HG03280 (cell line): ENCODE data around the gene ODF4.
"Not testable (repeated sequence)": the region's sequence is repeated elsewhere in the genome, so short reads cannot be mapped to it uniquely, and the experiment has no call there.

Experiments
- ATAC-seq: cut with Tn5 transposase; IDR thresholded peaks from one replicate; pipeline ENCODE4 v1.9.1; 2021; ENCODE audit warnings: mild to moderate bottlenecking, moderate library complexity; ENCODE audit not compliant: unreplicated experiment

ODF4 gene

GRCh38 chr17:8324923-8325322 is 14.7 kb upstream of the ODF4 start:
- ATAC-seq = no peak

GRCh38 chr17:8326511-8327302 is 12.9 kb upstream of the ODF4 start:
- no peak for ATAC-seq

DNA sequence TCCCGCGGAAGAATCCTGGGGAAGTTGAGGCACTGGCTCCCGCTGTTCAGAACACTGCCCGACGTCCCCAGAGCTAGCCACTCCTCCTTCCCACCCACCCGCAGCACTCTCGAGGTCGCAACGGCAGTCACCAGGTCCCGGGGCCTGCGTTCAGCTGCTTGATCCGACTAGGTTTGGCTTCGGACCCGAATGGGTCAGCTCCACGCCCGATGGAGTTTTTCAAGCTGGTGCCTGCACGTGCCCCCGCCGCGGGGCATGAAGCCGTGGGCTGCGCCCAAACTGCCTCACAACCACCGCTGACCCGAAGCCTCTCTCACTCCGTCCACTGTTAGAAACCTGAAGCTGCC is 12.4 kb upstream of the ODF4 start:
- ATAC-seq = no peak

DNA sequence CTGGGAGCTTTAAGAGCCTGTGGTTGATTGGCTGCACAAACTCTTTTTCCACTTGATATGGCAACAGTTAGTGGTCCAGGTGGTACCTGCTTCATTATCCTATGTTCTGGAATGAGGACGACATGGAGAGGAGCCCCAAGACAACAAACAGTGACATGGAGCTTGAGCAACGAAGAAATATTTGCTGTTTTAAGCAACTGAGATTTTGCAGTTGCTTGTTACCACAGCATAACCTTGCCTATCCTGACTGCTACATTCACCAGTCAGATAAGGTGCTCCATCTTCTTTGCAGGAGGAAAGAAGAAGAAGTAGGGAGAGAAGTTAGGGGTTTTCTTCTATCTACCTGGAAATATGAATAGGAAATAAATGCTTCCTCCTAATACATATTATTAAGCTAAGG is 7.5 kb upstream of the ODF4 start:
- ATAC-seq = no peak

- ATAC-seq = no peak
These were observed 7.0 kb upstream of the ODF4 start for GRCh38 chr17:8332688-8333087.

DNA sequence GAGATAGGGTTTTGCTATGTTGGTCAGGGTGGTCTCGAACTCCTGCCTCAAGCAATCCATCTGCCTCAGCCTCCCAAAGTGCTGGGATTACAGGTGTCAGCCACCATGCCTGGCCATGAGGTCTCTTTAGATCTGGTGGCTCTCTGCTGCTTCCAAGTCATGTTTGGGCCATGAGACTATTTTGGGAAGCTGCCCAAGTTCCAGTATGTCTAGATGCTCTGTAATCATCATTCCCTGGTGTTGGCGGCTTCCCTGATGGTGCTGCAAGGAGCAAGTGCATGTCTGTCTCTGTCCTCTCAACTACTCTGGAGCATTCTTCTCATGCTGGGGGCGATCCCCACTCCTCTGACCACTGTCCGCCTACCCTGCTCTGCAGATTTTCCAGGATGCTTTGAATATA is 6.4 kb upstream of the ODF4 start:
- ATAC-seq = no peak

DNA sequence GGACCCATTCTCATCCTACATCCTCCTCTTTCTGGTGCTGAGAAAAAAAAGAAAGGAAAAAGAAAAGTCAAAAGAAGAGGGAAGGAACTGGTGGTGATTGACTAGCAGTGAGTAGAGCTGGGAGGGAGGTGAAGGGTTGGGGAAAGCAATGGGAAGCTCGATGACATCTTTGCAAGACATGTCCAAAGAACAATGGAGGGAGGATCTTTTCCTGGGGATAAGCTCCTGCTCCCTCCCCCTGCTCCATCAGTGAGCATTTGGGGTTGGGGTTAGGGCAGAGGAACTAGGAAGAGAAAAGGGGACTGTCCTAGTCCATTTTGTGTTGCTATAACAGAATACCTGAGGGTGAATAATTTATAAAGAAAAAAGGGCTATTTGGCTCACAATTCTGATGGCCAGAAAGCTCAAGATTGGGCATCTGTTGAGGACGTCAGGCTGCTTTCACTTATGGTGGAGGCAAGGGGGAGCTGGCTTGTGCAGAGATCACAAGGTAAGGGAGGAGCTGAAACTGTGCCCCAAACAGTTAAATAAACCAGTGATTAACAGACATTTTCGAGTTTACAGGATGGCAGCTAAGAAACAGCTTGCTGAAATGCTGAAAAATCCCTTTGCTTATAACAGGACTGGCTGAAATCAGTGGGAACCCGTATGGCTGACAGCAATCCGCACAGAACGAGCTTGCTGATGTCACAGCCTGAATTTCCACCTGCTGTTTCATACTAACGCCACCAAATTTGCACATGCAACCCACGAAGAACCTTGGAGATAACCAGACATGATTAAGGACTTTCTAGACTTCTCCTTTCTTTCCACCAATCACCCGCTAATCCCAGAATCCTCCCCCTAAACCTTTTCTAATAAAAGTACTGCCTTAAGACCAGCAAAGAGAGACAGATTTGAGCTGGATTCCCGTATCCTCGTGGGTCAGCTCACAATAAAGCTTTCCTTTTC is 1.6 kb upstream of the ODF4 start:
- no peak for ATAC-seq

- ATAC-seq = no peak
These were observed 893 bp upstream of the ODF4 start for GRCh38 chr17:8338753-8339140.

- no peak for ATAC-seq
These were observed 1.8 kb downstream of the ODF4 start for GRCh38 chr17:8341456-8341855.

- no peak for ATAC-seq
These were observed 5.5 kb downstream of the ODF4 start for GRCh38 chr17:8345052-8345690.

GRCh38 chr17:8345951-8346665 is 6.5 kb downstream of the ODF4 start:
- ATAC-seq = no peak

DNA sequence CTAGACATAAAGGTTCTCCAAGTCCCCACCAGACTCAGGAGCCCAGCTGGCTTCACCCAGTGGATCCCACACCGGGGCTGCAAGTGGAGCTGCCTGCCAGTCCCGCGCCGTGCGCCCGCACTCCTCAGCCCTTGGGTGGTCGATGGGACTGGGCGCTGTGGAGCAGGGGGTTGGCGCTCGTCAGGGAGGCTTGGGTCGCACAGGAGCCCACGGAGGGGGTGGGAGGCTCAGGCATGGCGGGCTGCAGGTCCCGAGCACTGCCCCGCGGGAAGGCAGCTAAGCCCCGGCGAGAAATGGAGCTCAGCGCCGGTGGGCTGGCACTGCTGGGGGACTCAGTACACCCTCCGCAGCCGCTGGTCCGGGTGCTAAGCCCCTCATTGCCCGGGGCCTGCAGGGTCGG is 7.4 kb downstream of the ODF4 start:
- ATAC-seq = not testable (repeated sequence)

GRCh38 chr17:8350339-8350738 is 10.7 kb downstream of the ODF4 start:
- ATAC-seq = no peak

GRCh38 chr17:8353736-8354135 is 14.1 kb downstream of the ODF4 start:
- no peak for ATAC-seq

DNA sequence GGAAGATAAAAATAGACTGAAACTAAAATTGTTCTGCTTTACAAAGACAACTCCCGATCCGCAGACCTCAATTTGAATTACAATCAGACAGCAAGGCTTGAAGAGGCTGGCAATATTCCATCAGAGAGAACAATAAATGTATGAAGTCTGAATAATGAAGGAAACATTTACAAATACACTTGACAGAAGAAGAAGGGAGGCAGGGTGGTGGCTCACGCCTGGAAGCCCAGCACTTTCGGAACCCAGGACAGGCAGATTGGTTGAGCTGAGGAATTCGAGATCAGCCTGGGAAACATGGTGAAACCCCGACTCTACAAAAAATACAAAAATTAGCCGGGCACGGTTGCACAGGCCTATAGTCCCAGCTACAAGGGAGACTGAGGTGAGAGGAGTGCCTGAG is 14.6 kb downstream of the ODF4 start:
- no peak for ATAC-seq

- ATAC-seq = no peak
These were observed 18.3 kb downstream of the ODF4 start for GRCh38 chr17:8357910-8358309.

- no peak for ATAC-seq
These were observed 20.1 kb downstream of the ODF4 start for GRCh38 chr17:8359769-8360168.

DNA sequence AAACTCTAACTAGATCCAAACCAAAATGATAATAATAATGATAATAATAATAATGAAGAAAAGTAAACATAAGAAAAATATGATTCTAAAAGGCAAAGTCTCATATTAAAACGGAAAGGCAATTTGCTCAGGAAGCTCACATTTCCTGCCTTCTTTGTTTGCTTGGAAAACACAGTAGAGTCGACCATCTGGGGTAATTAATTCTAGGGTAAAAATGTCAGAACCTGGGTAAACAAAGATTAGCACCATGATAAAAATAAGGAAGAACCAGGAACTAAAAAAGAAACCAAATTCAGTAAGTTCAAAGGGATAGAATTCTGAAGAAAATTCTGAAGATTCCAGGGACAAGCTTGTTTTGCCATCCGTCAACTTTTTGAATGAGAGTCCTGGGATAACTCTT is 20.6 kb downstream of the ODF4 start:
- ATAC-seq = no peak

GRCh38 chr17:8360751-8361150 is 21.1 kb downstream of the ODF4 start:
- no peak for ATAC-seq

GRCh38 chr17:8362651-8363332 is 23.2 kb downstream of the ODF4 start:
- no peak for ATAC-seq
